GM23248 (cell line): ENCODE measurements around the gene AOX1.

Experiments used
- EZH2 ChIP-seq: fragments of 200-600 bp; sonication (generic); IDR thresholded peaks from 2 replicates; pipeline ENCODE4 v1.6.1; 2018; ENCODE audit warnings: antibody characterized with exemption, mild to moderate bottlenecking; ENCODE audit not compliant: insufficient read depth, poor library complexity, severe bottlenecking
- EZH2phosphoT487 ChIP-seq: fragments of 200-600 bp; sonication (generic); IDR thresholded peaks from 2 replicates; pipeline ENCODE4 v1.6.1; 2018; ENCODE audit warnings: antibody characterized with exemption, moderate library complexity, mild to moderate bottlenecking, low read depth; ENCODE audit not compliant: insufficient read depth

- TF ChIP-seq EZH2 (no peak), EZH2phosphoT487 (no peak)
These were observed 39.5 kb downstream of the AOX1 start for GRCh38 chr2:200625282-200625681.
